K562 (cell line): ENCODE data around the gene ICAM2. TPM values are rescaled to one million over a fixed set of nuclear protein-coding genes. Genes with fewer than 3 reads are reported as not detected.
A peak's percentile ranks its signal among the peaks of the same experiment; 100 is the strongest.

Experiments
- ASH1L ChIP-seq: fragments of 450-650 bp; IDR thresholded peaks from 2 replicates; pipeline ENCODE4 v1.6.1; 2018; ENCODE audit warnings: borderline replicate concordance, mild to moderate bottlenecking, low read depth; ENCODE audit not compliant: partially characterized antibody
- E2F4 ChIP-seq: sonication (generic); formaldehyde crosslinking; IDR thresholded peaks from 2 replicates; pipeline ENCODE4 v1.8.0; 2022; ENCODE audit warnings: mild to moderate bottlenecking, low read depth, missing genetic modification reagents
- HNRNPLL ChIP-seq: fragments of 200-400 bp; formaldehyde crosslinking; IDR thresholded peaks from 2 replicates; pipeline ENCODE4 v1.6.1; 2017; ENCODE audit warnings: low read length, low read depth, mild to moderate bottlenecking; ENCODE audit not compliant: poor library complexity, severe bottlenecking
- KDM4B ChIP-seq, 2 experiments: fragments of 450-650 bp in 1 of 2; sonication (generic) in 1 of 2; IDR thresholded peaks; 2 replicates each; pipeline ENCODE4 v1.6.1; 2016 to 2017; ENCODE audit warnings: borderline replicate concordance in 2 of 2, antibody characterized with exemption in 1 of 2, low read depth in 1 of 2, mild to moderate bottlenecking in 1 of 2
- MXI1 ChIP-seq: IDR thresholded peaks from 2 replicates; pipeline ENCODE4 v1.6.1; 2011; ENCODE audit warnings: low read depth, mild to moderate bottlenecking, improper control_type of control experiment, low read length
- POLR2G ChIP-seq: fragments of 200-400 bp; formaldehyde crosslinking; IDR thresholded peaks from 2 replicates; pipeline ENCODE4 v1.6.1; 2017; ENCODE audit warnings: low read depth, mild to moderate bottlenecking, antibody characterized with exemption, low read length, moderate library complexity
- TRIM24 ChIP-seq, 2 experiments: fragments of 450-650 bp; IDR thresholded peaks; 2 replicates each; pipeline ENCODE4 v1.6.1; 2016
- ZC3H8 ChIP-seq: fragments of 450-650 bp; IDR thresholded peaks from 2 replicates; pipeline ENCODE4 v1.6.1; 2017
- ZNF668 ChIP-seq: fragments of 250-450 bp; sonication (Bioruptor Pico); IDR thresholded peaks from 2 replicates; pipeline ENCODE4 v1.8.0; 2022; ENCODE audit warnings: mild to moderate bottlenecking, inconsistent platforms
- polyA plus RNA-seq, 8 experiments: library from polyadenylated mRNA; depleted of rRNA in 4 of 8; stranded (reverse) in 5 of 8; unstranded in 3 of 8; fragments of >200 nt; fragmentation: Nextera tagmentation in 2 of 8; fragmentation: Illumina TruSeq in 1 of 8; extraction: Ambion mirVana in 2 of 8; extraction: Trizol in 1 of 8; gene quantifications; 2 replicates each; pipeline versions ENCODE4 v1.2.1 to v1.2.3, GENCODE V29; 2011 to 2014; ENCODE audit warnings: inconsistent platforms in 1 of 8, missing spikeins in 1 of 8
- total RNA-seq, 7 experiments: library from RNA; depleted of rRNA in 6 of 7; stranded (reverse); fragments of >200 nt in 6 of 7; fragmentation: Illumina TruSeq in 2 of 7; extraction: Trizol in 2 of 7; gene quantifications; 2 replicates each; pipeline versions ENCODE4 v1.2.1 to v1.2.3, GENCODE V29; 2011 to 2021; ENCODE audit warnings: low replicate concordance in 1 of 7
- TF ChIP-seq, protein P1 (sequence below): sonication (generic); formaldehyde crosslinking; IDR thresholded peaks from 2 replicates; pipeline ENCODE4 v1.8.0; 2023; ENCODE audit warnings: mild to moderate bottlenecking, missing genetic modification reagents

Gene ICAM2
- total and polyA plus RNA-seq, 9 of the 15 experiments (the other 6 are each of a cell fraction or from before 2014, with no cell fraction given) = 37.9 to 89.4 (median 60.6) TPM

DNA sequence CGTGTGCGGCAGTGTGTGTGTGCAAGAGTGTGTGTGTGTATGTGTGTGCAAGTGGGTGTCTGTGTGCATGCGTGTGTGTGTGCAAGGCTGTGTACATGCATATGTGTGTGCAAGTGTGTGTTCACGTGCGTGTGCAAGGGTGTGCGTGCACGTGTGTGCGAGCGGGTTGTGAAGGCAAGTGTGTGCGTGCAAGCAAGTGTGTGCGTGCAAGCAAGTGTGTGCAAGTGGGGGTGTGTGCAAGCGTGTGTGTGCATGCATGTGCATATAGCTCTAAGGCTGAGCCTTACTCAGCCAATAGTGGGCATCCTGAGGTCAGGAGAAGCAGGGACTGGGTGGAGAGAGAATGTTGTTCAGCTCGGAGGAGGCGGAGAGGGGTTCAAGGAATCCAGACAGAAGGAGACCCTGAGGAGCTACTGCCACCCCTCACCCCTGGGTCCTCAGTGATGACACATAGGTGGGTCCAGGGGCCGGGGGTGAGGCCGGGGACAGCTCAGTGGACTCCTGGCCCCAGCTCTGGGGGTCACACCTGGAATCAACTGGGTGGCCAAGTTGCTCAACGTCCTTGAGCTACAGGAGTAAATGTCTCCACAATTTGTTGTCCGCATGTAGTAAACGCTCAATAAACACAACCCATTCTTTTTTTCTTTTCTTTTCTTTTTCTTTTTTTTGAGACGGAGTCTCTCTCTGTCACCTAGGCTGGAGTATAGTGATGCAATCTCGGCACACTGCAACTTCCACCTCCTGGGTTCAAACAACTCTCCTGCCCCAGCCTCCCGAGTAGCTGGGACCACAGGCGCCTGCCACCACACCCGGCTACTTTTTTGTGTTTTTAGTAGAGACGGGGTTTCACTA is 20.5 kb downstream of the ICAM2 start (continued):
- TF ChIP-seq ASH1L (peak; percentile 23), POLR2G (peak; percentile 58; the same call in 1 of the 2 replicates), KDM4B (IDR thresholded peaks at IDR 0.05; ENCODE audit: borderline replicate concordance in 2 of 2, low read depth in 1 of 2) (peak in 1 of 2 experiments; percentile 73; a peak in 1 of 4 replicates), TRIM24 (IDR thresholded peaks at IDR 0.05) (peak in 1 of 2 experiments; percentile 16; a peak in 1 of 4 replicates), E2F4 (CRISPR knock-in tag) (0 out of 2 replicates have a peak, but pooled peaks have one; percentile 53), HNRNPLL (peak; percentile 91), ZC3H8 (no peak), MXI1 (no peak), ZNF668 (CRISPR knock-in tag) (no peak)
- TF ChIP-seq, protein P1, sequence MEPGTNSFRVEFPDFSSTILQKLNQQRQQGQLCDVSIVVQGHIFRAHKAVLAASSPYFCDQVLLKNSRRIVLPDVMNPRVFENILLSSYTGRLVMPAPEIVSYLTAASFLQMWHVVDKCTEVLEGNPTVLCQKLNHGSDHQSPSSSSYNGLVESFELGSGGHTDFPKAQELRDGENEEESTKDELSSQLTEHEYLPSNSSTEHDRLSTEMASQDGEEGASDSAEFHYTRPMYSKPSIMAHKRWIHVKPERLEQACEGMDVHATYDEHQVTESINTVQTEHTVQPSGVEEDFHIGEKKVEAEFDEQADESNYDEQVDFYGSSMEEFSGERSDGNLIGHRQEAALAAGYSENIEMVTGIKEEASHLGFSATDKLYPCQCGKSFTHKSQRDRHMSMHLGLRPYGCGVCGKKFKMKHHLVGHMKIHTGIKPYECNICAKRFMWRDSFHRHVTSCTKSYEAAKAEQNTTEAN = peak; percentile 100
